WERI-Rb-1 (cell line): ENCODE data around the gene PPP3CA.

Source experiments
- DNase-seq: peaks from one replicate; pipeline ENCODE4 v3.0.0-alpha.2; 2020
- H3K27ac ChIP-seq: fragments of 250-450 bp; sonication (Bioruptor Pico); 2 replicates; pipeline ENCODE4 v1.5.1; 2020; ENCODE audit warnings: mild to moderate bottlenecking, moderate library complexity
- H3K27me3 ChIP-seq: fragments of 250-450 bp; sonication (Bioruptor Pico); 2 replicates; pipeline ENCODE4 v1.5.1; 2021; ENCODE audit warnings: mild to moderate bottlenecking, low read depth, moderate library complexity; ENCODE audit not compliant: insufficient read depth, severe bottlenecking
- H3K36me3 ChIP-seq: fragments of 250-450 bp; sonication (Bioruptor Pico); 2 replicates; pipeline ENCODE4 v1.5.1; 2020; ENCODE audit warnings: mild to moderate bottlenecking, moderate library complexity
- H3K4me3 ChIP-seq: 2 replicates; pipeline ENCODE4 v1.5.1; 2011; ENCODE audit warnings: low read depth, mild to moderate bottlenecking, control low read depth, low read length
- H3K9me3 ChIP-seq: fragments of 250-450 bp; sonication (Bioruptor Pico); 2 replicates; pipeline ENCODE4 v1.5.1; 2021; ENCODE audit warnings: mild to moderate bottlenecking, moderate library complexity; ENCODE audit not compliant: severe bottlenecking
- TF ChIP-seq, protein P1 (sequence below): IDR thresholded peaks from 2 replicates; pipeline ENCODE4 v1.5.1; 2011; ENCODE audit warnings: low read depth, mild to moderate bottlenecking, control low read depth, inconsistent platforms, low read length

The PPP3CA gene

DNA sequence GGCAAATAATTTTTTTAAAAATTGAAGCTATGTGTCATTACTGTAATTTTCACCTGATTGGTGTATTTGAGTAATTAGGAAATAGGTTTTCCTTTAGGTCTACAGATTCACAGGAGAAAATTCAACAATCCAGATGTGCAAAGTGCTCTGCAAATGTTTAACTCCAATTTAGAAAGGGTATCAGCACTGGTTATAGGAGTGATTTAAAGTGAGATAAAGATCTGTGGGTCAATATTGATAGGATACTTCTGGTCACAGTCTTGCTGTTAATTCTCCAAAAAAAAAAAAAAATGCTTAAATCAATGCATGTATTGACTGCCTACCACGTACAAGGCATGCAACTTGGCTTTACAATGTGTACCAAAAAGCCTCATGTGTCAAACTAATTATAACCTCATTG, 271.3 kb downstream of the PPP3CA start:
- Histone ChIP-seq H3K36me3 (no peaks in the 10 kb centered on the region), H3K4me3 (no peak overlapping the region), H3K27ac (no peak overlapping the region), H3K9me3 (no peaks in the 10 kb centered on the region), H3K27me3 (no peaks in the 10 kb centered on the region)
- no peak for DNase-seq
- TF ChIP-seq, protein P1, sequence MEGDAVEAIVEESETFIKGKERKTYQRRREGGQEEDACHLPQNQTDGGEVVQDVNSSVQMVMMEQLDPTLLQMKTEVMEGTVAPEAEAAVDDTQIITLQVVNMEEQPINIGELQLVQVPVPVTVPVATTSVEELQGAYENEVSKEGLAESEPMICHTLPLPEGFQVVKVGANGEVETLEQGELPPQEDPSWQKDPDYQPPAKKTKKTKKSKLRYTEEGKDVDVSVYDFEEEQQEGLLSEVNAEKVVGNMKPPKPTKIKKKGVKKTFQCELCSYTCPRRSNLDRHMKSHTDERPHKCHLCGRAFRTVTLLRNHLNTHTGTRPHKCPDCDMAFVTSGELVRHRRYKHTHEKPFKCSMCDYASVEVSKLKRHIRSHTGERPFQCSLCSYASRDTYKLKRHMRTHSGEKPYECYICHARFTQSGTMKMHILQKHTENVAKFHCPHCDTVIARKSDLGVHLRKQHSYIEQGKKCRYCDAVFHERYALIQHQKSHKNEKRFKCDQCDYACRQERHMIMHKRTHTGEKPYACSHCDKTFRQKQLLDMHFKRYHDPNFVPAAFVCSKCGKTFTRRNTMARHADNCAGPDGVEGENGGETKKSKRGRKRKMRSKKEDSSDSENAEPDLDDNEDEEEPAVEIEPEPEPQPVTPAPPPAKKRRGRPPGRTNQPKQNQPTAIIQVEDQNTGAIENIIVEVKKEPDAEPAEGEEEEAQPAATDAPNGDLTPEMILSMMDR = no peak

DNA sequence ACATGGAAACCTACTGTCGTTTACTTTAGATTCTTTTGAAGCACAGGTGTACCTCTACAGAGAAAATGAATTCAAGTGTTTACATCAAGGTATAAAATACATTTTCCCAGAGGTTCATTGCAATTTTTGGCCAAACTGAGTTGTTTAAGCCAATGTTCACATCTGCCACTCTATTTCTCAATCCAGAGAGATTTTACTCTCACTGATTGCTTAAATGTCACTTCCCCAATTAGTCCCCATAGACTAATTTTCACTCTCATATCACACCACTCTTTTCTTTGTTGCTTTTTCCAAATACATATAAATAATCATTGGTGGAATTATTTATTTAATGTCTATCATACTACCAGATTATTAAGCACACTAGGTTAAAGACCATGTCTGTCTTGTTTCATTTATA, 271.8 kb downstream of the PPP3CA start:
- H3K9me3 ChIP-seq = no peaks in the 10 kb centered on the region
- no peaks in the 10 kb centered on the region for H3K36me3 ChIP-seq
- TF ChIP-seq, protein P1 = no peak
- no peak overlapping the region for H3K4me3 ChIP-seq
- no peak overlapping the region for H3K27ac ChIP-seq
- DNase-seq = no peak
- H3K27me3 ChIP-seq = no peaks in the 10 kb centered on the region

DNA sequence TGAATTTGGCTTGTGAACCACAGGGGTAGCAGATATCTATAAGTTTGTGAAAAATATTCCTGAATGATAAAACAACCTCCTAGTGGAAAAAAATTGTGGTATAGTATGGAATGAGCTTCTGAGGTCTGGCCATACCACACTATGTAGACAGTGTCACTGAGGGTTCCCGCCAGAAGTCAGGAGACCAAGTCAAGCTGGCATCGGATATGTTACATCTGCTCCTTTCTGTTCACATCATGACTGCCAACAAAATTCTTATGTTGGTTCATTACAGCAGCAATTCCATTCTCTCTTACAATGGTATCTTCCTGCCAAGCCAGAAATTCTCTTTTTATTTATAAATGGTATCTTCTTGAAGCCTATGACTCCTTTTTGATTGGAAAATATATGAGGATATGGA, 273.0 kb downstream of the PPP3CA start:
- H3K9me3 ChIP-seq = no peaks in the 10 kb centered on the region
- TF ChIP-seq, protein P1 = no peak
- H3K27ac ChIP-seq = no peak overlapping the region
- H3K27me3 ChIP-seq = no peaks in the 10 kb centered on the region
- H3K36me3 ChIP-seq = no peaks in the 10 kb centered on the region
- no peak overlapping the region for H3K4me3 ChIP-seq
- DNase-seq = no peak

DNA sequence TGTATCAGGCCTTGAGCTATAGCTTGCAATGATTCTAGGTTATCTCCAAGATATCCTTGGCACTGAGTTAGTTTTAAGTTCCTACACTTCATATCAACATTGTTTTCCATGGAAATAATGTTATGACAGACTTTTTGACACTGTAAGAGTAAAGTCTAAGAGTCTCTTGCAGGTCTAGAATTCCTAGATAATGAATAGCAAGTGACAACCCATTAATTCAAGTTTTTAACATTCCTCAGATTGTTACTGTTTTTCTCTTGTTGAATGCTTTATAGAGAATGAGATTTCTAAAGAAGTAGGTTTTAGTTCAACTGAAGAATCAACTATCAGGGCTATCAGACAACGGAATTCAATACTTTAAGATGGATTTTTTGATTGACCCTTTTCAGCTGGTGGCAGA, 276.1 kb downstream of the PPP3CA start:
- Histone ChIP-seq H3K9me3 (no peaks in the 10 kb centered on the region), H3K36me3 (no peaks in the 10 kb centered on the region), H3K27ac (no peak overlapping the region), H3K27me3 (no peaks in the 10 kb centered on the region), H3K4me3 (no peak overlapping the region)
- TF ChIP-seq, protein P1 = no peak
- DNase-seq = no peak

DNA sequence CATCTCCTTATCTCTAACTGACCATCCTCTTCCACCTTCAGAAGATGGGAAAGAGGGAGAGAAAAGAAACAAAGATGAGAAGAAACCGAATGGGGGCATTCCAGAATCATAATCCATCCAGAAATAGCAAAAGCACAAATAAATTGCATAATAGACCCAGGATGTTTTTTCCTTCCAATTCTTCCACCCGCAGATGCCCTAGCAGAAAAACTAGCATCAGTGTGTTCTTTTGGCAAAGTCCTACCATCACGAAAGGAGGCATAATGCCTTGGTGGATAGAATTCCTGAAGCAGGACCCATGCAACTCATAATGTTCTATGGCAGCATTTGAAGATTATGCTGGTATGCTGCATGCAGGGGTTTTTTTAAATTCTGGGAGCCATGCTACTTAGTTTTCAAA, 279.2 kb downstream of the PPP3CA start:
- TF ChIP-seq, protein P1 = no peak

DNA sequence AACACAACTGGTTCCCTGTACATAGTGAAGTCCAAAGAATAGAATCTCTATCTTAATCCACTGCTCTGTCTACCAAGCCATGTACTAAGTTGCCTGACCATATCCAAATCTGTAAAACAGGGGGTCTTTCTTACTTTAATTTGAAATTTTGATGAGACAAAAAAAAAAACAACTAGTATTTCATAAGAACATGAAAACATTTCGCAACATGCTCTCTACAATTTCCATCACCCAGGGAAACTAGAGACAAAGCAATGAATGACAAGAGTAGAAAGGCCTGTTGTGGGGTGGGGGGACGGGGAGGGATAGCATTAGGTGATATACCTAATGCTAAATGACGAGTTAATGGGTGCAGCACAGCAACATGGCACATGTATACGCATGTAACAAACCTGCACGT, 279.9 kb downstream of the PPP3CA start:
- H3K9me3 ChIP-seq = no peaks in the 10 kb centered on the region
- H3K36me3 ChIP-seq = no peaks in the 10 kb centered on the region
- no peaks in the 10 kb centered on the region for H3K27me3 ChIP-seq
- no peak overlapping the region; the same call in 1 of the 2 replicates for H3K27ac ChIP-seq
- TF ChIP-seq, protein P1 = no peak
- no peak for DNase-seq
- no peak overlapping the region for H3K4me3 ChIP-seq

More for the DNA sequence above, 279.2 kb downstream of the PPP3CA start:
- Histone ChIP-seq H3K9me3 (no peaks in the 10 kb centered on the region), H3K4me3 (no peak overlapping the region), H3K36me3 (no peaks in the 10 kb centered on the region), H3K27ac (no peak overlapping the region), H3K27me3 (no peaks in the 10 kb centered on the region)
- DNase-seq = no peak
